Measurements from ENCODE around the gene ZNF827. TPM values are rescaled to one million over a fixed set of nuclear protein-coding genes. Genes with fewer than 3 reads are reported as not detected.
A peak's percentile ranks its signal among the peaks of the same experiment; 100 is the strongest.

ZNF827 gene
- polyA plus RNA-seq, 1 experiment, result 15.1 TPM

DNA sequence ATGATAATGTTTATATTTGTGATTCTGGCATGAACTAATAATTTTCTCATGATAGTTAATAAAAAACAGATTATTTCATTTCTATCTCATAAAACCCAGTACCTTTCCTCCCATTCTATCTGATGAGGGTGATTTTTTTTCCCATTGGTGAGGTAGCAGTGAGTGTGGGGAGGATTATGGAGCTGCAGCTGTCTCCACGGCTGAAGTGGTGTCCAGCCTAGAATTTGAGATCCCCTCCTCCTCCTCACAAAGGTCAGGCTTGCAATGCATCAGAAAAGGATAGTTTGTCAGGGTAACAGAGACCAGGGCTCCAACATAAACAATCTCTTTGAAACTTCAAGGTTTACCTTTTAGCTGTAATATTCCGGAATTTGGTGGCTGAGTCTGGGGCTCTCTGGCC, 197.8 kb downstream of the ZNF827 start:
- POLR2A ChIA-PET, result no interaction called here
- CTCF ChIA-PET, result no interaction called here
- Histone ChIP-seq H3K27me3 (ENCODE audit: control insufficient read depth, insufficient read depth, low read length) (no peaks in the 10 kb centered on the region), H3K4me3 (ENCODE audit: low read depth, low read length) (no peak overlapping the region), H3K36me3 (ENCODE audit: control insufficient read depth, insufficient read depth, low read length) (no peaks in the 10 kb centered on the region)
- TF ChIP-seq CTCF (IDR thresholded peaks at IDR 0.05; ENCODE audit: insufficient read depth, low read depth, low read length), result no peak
- no peak for DNase-seq (ENCODE audit: low read depth)

- H3K27me3 ChIP-seq (ENCODE audit: control insufficient read depth, insufficient read depth, low read length), result no peaks in the 10 kb centered on the region
- DNase-seq (ENCODE audit: low read depth), result no peak
- H3K4me3 ChIP-seq (ENCODE audit: low read depth, low read length), result no peak overlapping the region
Observed at GRCh38 chr4:145739845-145740244, 198.8 kb downstream of the ZNF827 start.

GRCh38 chr4:145736241-145736831, 202.3 kb downstream of the ZNF827 start:
- H3K36me3 ChIP-seq (ENCODE audit: control insufficient read depth, insufficient read depth, low read length), result no peaks in the 10 kb centered on the region
- no peaks in the 10 kb centered on the region for H3K27me3 ChIP-seq (ENCODE audit: control insufficient read depth, insufficient read depth, low read length)
- ChIA-PET POLR2A (interaction anchor here (0.9 kb wide), 1 partner anchor 107 kb away, joined by 4 read pairs; no protein-coding TSS in a partner anchor), CTCF (interaction anchor here (1.1 to 1.4 kb wide), 2 partner anchors 133 to 198 kb away, joined by 3 read pairs; no protein-coding TSS in a partner anchor)
- no peak overlapping the region for H3K4me3 ChIP-seq (ENCODE audit: low read depth, low read length)
- TF ChIP-seq CTCF (IDR thresholded peaks at IDR 0.05; ENCODE audit: insufficient read depth, low read depth, low read length), result no peak
- no peak for DNase-seq (ENCODE audit: low read depth)

More at GRCh38 chr4:145739845-145740244, 198.8 kb downstream of the ZNF827 start:
- ChIA-PET POLR2A (no interaction called here), CTCF (no interaction called here)
- H3K36me3 ChIP-seq (ENCODE audit: control insufficient read depth, insufficient read depth, low read length), result no peaks in the 10 kb centered on the region
- TF ChIP-seq CTCF (IDR thresholded peaks at IDR 0.05; ENCODE audit: insufficient read depth, low read depth, low read length), result no peak

GRCh38 chr4:145735827-145736226, 202.8 kb downstream of the ZNF827 start:
- ChIA-PET CTCF (interaction anchor here (1.1 to 1.4 kb wide), 2 partner anchors 133 to 198 kb away, joined by 3 read pairs; no protein-coding TSS in a partner anchor), POLR2A (interaction anchor here (0.9 kb wide), 1 partner anchor 107 kb away, joined by 4 read pairs; no protein-coding TSS in a partner anchor)
- H3K4me3 ChIP-seq (ENCODE audit: low read depth, low read length), result no peak overlapping the region
- no peak for DNase-seq (ENCODE audit: low read depth)
- H3K27me3 ChIP-seq (ENCODE audit: control insufficient read depth, insufficient read depth, low read length), result no peaks in the 10 kb centered on the region
- H3K36me3 ChIP-seq (ENCODE audit: control insufficient read depth, insufficient read depth, low read length), result no peaks in the 10 kb centered on the region
- no peak for TF ChIP-seq CTCF (IDR thresholded peaks at IDR 0.05; ENCODE audit: insufficient read depth, low read depth, low read length)

GRCh38 chr4:145735347-145735675, 203.3 kb downstream of the ZNF827 start:
- TF ChIP-seq CTCF (IDR thresholded peaks at IDR 0.05; ENCODE audit: insufficient read depth, low read depth, low read length), result no peak
- no peaks in the 10 kb centered on the region for H3K36me3 ChIP-seq (ENCODE audit: control insufficient read depth, insufficient read depth, low read length)
- no peaks in the 10 kb centered on the region for H3K27me3 ChIP-seq (ENCODE audit: control insufficient read depth, insufficient read depth, low read length)
- peak; percentile 88 for DNase-seq (ENCODE audit: low read depth)
- H3K4me3 ChIP-seq (ENCODE audit: low read depth, low read length), result no peak overlapping the region
- ChIA-PET POLR2A (no interaction called here), CTCF (interaction anchor here (1.1 to 1.4 kb wide), 2 partner anchors 134 to 199 kb away, joined by 3 read pairs; no protein-coding TSS in a partner anchor)
